Omental fat pad (tissue), 4 donors: ENCODE results near the gene C2orf78. TPM values are rescaled to one million over a fixed set of nuclear protein-coding genes. Genes with fewer than 3 reads are reported as not detected.
"Not testable (repeated sequence)": the region's sequence is repeated elsewhere in the genome, so short reads cannot be mapped to it uniquely, and the experiment has no call there.

Experiments
- ATAC-seq: fragments of 150-250 bp; one replicate; pipeline ENCODE4 v1.9.1; 2016; ENCODE audit warnings: mild to moderate bottlenecking, moderate library complexity; ENCODE audit not compliant: low FRiP score
- DNase-seq: peaks from one replicate; pipeline ENCODE4 v3.0.0-alpha.2; 2019; ENCODE audit warnings: low spot score
- CTCF ChIP-seq, 3 donors: fragments of 450-650 bp; IDR thresholded peaks; one replicate each; pipeline ENCODE4 v1.5.1; 2016 to 2017; ENCODE audit warnings: antibody characterized with exemption in 3 of 3, mild to moderate bottlenecking in 3 of 3, moderate library complexity in 2 of 3
- total RNA-seq, 4 donors: library from RNA; depleted of rRNA; stranded (reverse); fragments of >200 nt; gene quantifications; one replicate each; pipeline ENCODE4 v1.1.0, GENCODE V29; 2016

Gene C2orf78
- total RNA-seq: not detected

- not testable (repeated sequence) for DNase-seq, ATAC-seq
These were observed at the start of gene C2orf78 for GRCh38 chr2:73783883-73784282. Gene C2orf78 (plus strand): TSS chr2:73784183. CDS start chr2:73784310, 127 bp downstream.

- no peak for ATAC-seq
These were observed 47.6 kb upstream of the C2orf78 start for GRCh38 chr2:73736378-73736777.

GRCh38 chr2:73736855-73737779, 46.9 kb upstream of the C2orf78 start, which contains the start of gene TPRKB:
Gene TPRKB (minus strand): TSS chr2:73737345. CDS start chr2:73734569, 2,776 bp downstream.
- DNase-seq: peak; percentile 82
- no peak for TF ChIP-seq CTCF (IDR thresholded peaks at IDR 0.05)
- ATAC-seq: peak; percentile 98

More at GRCh38 chr2:73736378-73736777, 47.6 kb upstream of the C2orf78 start:
- no peak for DNase-seq
- TF ChIP-seq CTCF (IDR thresholded peaks at IDR 0.05): no peak

GRCh38 chr2:73739101-73739500, 44.9 kb upstream of the C2orf78 start:
- no peak for DNase-seq
- no peak for ATAC-seq
- no peak for TF ChIP-seq CTCF (IDR thresholded peaks at IDR 0.05)

GRCh38 chr2:73740767-73741166, 43.2 kb upstream of the C2orf78 start:
- ATAC-seq: no peak

GRCh38 chr2:73746015-73746876, 37.7 kb upstream of the C2orf78 start:
- ATAC-seq (no peak), DNase-seq (no peak)
- no peak for TF ChIP-seq CTCF (IDR thresholded peaks at IDR 0.05)

More at GRCh38 chr2:73740767-73741166, 43.2 kb upstream of the C2orf78 start:
- no peak for TF ChIP-seq CTCF (IDR thresholded peaks at IDR 0.05)
- no peak for DNase-seq

- no peak for TF ChIP-seq CTCF (IDR thresholded peaks at IDR 0.05)
- no peak for DNase-seq
- no peak for ATAC-seq
These were observed 37.1 kb upstream of the C2orf78 start for GRCh38 chr2:73746877-73747208.
